Vagina (tissue), 2 donors: ENCODE measurements around the gene SLC7A8.

ENCODE experiments used
- POLR2A ChIP-seq, 2 donors: fragments of 450-650 bp; IDR thresholded peaks; one replicate each; pipeline ENCODE4 v1.6.1; 2017; ENCODE audit warnings: antibody characterized with exemption in 2 of 2, mild to moderate bottlenecking in 2 of 2, moderate library complexity in 2 of 2
- POLR2AphosphoS5 ChIP-seq, 2 donors: sonication (generic); formaldehyde crosslinking; IDR thresholded peaks; one replicate each; pipeline ENCODE4 v1.9.0; 2017; ENCODE audit warnings: antibody characterized with exemption in 2 of 2, mild to moderate bottlenecking in 2 of 2, low read depth in 1 of 2; ENCODE audit not compliant: insufficient read depth in 1 of 2
- TF ChIP-seq, protein P1 (sequence below), 3 experiments: fragments of 450-650 bp in 2 of 3; fragments of 200-600 bp in 1 of 3; sonication (generic) in 1 of 3; IDR thresholded peaks; one replicate each; pipeline ENCODE4 v1.5.1; 2017 to 2019; ENCODE audit warnings: antibody characterized with exemption in 3 of 3, mild to moderate bottlenecking in 2 of 3, moderate library complexity in 2 of 3

- TF ChIP-seq, protein P1, sequence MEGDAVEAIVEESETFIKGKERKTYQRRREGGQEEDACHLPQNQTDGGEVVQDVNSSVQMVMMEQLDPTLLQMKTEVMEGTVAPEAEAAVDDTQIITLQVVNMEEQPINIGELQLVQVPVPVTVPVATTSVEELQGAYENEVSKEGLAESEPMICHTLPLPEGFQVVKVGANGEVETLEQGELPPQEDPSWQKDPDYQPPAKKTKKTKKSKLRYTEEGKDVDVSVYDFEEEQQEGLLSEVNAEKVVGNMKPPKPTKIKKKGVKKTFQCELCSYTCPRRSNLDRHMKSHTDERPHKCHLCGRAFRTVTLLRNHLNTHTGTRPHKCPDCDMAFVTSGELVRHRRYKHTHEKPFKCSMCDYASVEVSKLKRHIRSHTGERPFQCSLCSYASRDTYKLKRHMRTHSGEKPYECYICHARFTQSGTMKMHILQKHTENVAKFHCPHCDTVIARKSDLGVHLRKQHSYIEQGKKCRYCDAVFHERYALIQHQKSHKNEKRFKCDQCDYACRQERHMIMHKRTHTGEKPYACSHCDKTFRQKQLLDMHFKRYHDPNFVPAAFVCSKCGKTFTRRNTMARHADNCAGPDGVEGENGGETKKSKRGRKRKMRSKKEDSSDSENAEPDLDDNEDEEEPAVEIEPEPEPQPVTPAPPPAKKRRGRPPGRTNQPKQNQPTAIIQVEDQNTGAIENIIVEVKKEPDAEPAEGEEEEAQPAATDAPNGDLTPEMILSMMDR (IDR thresholded peaks at IDR 0.05) = no peak
- TF ChIP-seq POLR2AphosphoS5 (IDR thresholded peaks at IDR 0.05; ENCODE audit: insufficient read depth in 1 of 2, low read depth in 1 of 2) = no peak
- TF ChIP-seq POLR2A (IDR thresholded peaks at IDR 0.05) = no peak
These were observed 81.4 kb downstream of the SLC7A8 start for GRCh38 chr14:23101986-23102625.
